Gastrocnemius medialis (tissue), 4 donors: Measurements from ENCODE around the gene ERC1.

Experiments
- CTCF ChIP-seq, 5 experiments: fragments of 450-650 bp in 3 of 5; fragments of 200-600 bp in 2 of 5; sonication (generic) in 2 of 5; IDR thresholded peaks in 4 of 5; conservative IDR thresholded peaks in 1 of 5; 1 replicate in 4 of 5; 2 replicates in 1 of 5; pipeline ENCODE4 v1.5.1; 2016 to 2019; ENCODE audit warnings: antibody characterized with exemption in 5 of 5, mild to moderate bottlenecking in 3 of 5, moderate library complexity in 3 of 5
- POLR2A ChIP-seq, 2 donors: fragments of 450-650 bp; IDR thresholded peaks; one replicate each; pipeline ENCODE4 v1.6.1; 2017; ENCODE audit warnings: antibody characterized with exemption in 2 of 2, mild to moderate bottlenecking in 2 of 2, moderate library complexity in 2 of 2

GRCh38 chr12:1319212-1319611 lies 328.2 kb downstream of the ERC1 start:
- TF ChIP-seq POLR2A (IDR thresholded peaks at IDR 0.05) (no peak), CTCF (IDR thresholded peaks at IDR 0.05 in 4 of 5, conservative IDR thresholded peaks at IDR 0.05 in 1 of 5) (no peak)
